HG02981 (cell line): ENCODE data around the gene EIF6.
"Not testable (repeated sequence)": the region's sequence is repeated elsewhere in the genome, so short reads cannot be mapped to it uniquely, and the experiment has no call there.

ENCODE experiments used
- ATAC-seq: cut with Tn5 transposase; IDR thresholded peaks from one replicate; pipeline ENCODE4 v1.9.1; 2021; ENCODE audit warnings: mild to moderate bottlenecking, moderate library complexity; ENCODE audit not compliant: unreplicated experiment

The EIF6 gene

DNA sequence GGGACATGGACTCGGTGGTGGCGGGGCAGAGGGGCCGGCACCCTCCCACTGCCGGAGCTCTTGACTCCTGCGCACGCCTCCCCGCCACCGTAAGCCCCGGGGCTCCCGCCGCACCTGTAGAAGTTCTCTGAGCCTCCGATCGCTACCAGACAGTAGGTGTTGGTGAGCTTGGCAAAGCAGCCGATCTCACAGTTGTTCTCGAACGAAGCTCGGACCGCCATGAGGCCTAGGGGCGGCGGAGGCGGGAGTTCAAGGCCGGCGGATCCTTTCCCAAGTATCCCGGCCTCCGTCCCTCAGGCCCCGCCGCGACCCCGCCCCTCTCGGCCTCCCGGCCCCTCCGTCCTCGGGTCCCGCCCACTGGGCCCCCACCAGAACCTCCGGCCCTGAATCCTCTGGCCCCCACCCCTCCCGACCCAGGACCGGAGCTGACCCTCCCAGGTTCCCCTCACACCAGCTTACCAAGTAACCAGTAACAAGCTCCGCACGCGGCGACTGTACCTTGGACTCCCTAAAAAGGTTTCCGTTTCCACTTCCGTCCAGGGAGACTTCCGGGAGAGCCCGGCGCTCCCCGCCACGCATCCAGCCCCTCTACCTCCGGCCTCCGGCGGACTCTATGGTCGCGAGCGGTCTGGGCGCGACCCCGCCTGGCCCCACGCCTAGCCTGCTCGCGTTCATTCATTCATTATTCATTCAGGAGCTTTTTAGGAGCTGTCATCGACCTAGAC, at the start of gene EIF6:
EIF6 (minus strand) TSS at position 506 of the 725 bp plus-strand sequence; CDS start at position 221, 285 bp downstream.
- ATAC-seq: peak; percentile 80

DNA sequence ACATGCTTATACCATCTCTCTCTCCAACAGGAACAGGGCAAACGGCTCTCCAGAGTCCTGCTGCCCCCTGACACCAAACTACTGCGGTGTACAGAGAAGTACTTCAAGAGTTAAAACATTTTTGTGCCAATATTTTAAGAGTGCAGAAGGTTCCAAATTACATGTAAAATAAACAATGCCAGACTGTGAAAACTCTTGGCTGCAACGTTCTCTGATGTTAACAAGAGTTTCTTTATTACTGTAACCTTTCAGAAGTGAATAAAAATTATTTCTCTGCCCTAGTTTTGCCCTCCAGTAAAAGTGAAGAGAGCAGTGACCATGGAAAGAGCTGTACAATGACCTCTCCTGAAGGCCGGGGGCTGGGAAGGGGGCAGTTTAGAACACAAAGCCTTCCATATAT, 49.0 kb upstream of the EIF6 start:
- ATAC-seq: no peak

- ATAC-seq: no peak
These were observed 48.1 kb upstream of the EIF6 start for GRCh38 chr20:35332540-35333200.

GRCh38 chr20:35329435-35330139, 45.0 kb upstream of the EIF6 start:
- no peak for ATAC-seq

DNA sequence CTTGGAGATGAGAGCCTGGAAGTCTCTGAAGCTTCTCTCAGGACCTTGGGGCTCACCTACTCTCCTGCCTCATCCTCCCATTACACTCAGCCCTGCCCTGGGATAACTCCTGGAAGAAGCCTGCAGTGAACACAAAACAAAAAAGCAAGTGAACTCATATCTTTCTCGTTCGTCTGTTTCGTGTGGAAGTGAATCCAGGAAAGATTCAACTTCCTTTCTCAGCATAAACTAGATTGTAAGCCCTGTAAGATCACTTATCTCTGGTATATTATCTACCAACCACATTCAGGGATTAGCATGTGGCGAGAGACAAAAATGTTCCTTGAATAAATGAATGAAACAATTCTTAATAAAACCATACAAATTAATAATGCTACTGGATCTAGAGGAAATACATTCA, 44.1 kb upstream of the EIF6 start:
- ATAC-seq: no peak

DNA sequence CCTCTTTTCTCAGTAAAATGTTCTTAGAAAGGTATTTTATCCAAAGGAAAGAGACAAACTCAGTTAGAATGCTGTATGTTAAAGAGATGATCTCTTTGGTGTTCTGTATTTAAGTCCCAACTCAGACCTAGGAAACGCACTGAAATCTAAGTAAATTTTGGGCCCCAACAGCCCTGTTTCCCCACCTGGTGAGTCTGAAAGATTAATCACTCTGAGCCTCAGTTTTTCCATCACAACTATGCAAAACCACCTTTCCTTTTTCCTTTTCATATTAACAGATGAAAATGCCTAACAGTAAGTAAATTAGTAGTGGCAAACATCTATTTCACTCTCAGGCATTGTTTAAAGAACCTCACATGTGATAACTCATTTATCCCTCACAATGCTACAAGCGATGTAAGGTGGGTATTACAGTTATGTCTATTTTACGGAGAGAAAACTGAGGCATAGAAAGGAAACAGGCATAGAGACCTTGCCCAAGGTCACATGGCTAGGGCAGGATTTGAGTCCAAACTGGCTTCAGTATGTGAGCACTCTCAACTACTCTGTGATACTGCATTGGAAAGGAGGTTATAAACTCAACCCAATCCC, 43.6 kb upstream of the EIF6 start:
- ATAC-seq: no peak

GRCh38 chr20:35327074-35327976, 42.8 kb upstream of the EIF6 start:
- ATAC-seq: no peak

- ATAC-seq: no peak
These were observed 42.1 kb upstream of the EIF6 start for GRCh38 chr20:35326740-35327073.

- no peak for ATAC-seq
These were observed 41.6 kb upstream of the EIF6 start for GRCh38 chr20:35326021-35326739.

DNA sequence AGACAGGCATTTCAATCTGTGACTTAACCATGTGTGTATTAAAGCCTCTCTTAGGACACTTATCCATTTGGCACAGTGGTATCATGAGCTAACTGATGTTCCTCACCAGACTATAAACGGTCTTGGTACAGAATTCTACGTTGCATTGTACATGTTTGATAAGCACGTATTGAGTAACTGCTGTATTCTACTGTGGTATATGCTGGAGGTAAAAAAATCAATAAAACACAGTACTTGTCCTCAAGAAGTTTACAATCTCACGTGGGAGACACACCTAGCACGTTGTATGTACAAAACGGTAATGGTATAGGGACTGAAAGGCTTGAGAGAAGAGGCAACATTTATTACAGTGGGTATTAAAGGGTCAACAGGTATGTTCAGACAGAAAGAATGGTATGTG, 40.8 kb upstream of the EIF6 start:
- no peak for ATAC-seq

DNA sequence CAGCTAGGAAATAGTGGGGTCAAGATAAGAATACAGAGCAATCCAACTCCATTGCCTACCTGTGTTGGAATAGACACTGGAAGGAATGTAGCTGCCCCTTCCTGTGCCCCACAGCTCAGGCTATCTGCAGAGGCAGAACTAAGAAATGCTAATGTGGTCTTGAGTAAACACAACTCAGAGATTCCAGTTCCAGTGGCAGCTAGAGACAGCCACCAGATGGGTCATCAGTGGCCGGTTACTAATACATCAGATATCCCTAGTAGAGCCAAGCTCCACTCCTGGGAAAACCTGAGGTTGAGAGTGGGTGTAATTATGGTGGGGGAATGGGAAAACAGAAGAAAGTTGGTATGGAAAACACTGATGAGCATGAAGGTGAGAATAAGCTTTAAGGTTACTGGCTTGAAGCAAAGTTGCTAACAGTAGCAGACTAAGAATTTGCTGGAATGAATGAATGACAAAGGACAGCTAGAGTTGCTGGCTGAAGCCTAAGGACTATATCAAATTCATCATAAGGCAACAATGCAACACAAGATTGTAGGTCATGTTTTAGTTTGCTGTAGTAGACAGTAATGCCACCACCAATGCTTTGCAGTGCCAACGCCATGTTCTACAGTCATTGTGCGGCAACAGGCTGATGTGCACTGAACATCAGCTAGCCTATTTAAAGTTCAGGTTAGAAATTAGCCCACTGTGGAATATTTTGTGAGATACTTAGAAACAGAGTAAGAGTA, 36.0 kb upstream of the EIF6 start:
- no peak for ATAC-seq

GRCh38 chr20:35319871-35320197, 35.3 kb upstream of the EIF6 start:
- ATAC-seq: no peak

GRCh38 chr20:35319192-35319870, 34.8 kb upstream of the EIF6 start:
- no peak for ATAC-seq

DNA sequence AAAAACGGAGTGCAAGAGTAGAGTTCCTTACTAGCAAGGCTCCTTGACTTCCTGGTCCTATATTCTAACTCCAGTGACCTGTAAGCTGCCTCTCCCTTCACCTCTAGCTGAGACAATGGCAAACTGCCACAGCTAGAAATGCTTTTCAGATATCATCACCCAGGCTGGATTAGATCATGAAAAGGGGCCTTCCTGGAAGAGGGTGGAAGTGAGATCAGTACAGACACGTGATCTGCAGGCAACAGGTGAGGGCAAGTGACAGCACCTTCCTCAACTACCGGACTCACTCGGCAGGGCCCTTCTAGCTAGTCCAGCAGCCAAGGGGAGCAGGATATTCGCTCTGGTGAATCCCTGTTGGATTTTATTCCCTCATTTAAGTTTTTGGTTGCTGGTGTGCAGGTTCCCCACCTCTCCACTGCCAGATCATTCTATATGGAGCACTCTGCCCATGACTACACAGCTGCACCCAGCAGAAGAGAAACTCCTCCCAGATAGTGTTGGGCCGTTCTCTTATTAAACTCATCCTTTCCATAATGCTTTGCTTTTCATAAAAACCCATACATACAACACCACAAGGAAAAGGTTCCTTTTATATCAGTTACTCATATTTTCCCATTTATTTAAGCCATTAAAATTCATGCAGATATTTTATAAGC, 34.1 kb upstream of the EIF6 start:
- ATAC-seq: no peak

DNA sequence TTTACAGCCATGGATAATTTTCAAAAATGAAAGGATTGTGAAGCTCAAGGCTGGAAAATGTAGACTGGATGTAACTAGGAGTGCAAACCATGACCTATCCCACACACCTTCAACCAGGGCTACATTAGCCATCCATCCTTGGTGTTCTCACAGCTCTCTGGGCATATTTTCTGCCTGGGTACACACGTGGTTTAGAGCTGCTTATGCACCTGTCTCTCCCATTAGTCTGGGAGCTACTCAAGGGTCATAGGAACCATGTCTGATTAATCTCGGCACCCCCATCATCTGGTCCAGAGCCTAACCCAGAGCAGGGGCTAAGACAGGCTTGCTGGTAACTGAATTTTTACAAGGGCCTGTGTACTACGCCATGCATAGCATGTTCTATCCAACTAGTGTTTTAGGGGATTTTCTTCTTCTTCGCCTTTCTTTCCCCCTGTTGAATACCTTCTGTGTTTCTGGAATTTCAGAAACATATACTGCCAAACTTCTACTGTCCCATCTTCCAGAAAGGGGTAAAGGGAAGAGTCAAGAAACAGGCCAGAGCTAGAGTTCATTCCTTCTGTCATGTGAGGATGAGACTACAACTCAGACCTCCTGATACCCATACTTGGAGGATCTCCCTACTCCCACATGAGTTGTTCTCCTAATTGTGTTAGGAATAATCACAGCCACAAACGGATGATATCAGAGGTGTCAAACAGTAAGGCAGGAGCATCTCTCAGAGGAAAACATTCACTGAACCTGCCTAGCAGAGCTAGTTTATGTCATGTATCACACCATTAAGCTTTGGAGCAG, 33.0 kb upstream of the EIF6 start:
- no peak for ATAC-seq

GRCh38 chr20:35316086-35316485, 31.5 kb upstream of the EIF6 start:
- no peak for ATAC-seq

DNA sequence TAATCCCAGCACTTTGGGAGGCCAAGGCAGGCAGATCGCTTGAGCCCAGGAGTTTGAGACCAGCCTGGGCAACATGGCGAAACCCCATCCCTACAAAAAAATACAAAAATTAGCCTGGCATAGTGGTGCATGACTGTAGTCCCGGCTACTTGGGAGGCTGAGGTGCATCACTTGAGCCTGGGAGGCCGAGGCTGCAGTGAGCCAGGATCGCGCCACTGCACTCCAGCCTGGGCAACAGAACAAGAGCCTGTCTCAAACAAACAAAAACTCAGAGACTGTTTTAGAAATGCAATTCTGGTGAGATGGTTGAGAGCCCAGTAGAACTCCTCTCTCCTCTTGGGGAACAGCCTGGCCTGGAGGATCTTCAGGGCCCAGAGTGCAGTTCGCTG, 31.1 kb upstream of the EIF6 start:
- ATAC-seq: not testable (repeated sequence)
